ENCODE data around the gene SNED1.

Gene SNED1

GRCh38 chr2:241068942-241069810, 70.8 kb downstream of the SNED1 start:
- no peak for DNase-seq

GRCh38 chr2:241069821-241070281, 71.4 kb downstream of the SNED1 start:
- DNase-seq: no peak

- no peak for DNase-seq
These were observed 71.9 kb downstream of the SNED1 start for GRCh38 chr2:241070361-241070760.

GRCh38 chr2:241070811-241071676, 72.6 kb downstream of the SNED1 start:
- no peak for DNase-seq

GRCh38 chr2:241071677-241072111, 73.3 kb downstream of the SNED1 start:
- DNase-seq: no peak

- no peak for DNase-seq
These were observed 73.7 kb downstream of the SNED1 start for GRCh38 chr2:241072151-241072550.

- DNase-seq: no peak
These were observed 74.2 kb downstream of the SNED1 start for GRCh38 chr2:241072553-241073165.

GRCh38 chr2:241073166-241074064, 75.0 kb downstream of the SNED1 start:
- no peak for DNase-seq

GRCh38 chr2:241074065-241074818, 75.8 kb downstream of the SNED1 start:
- no peak for DNase-seq

- DNase-seq: no peak
These were observed 76.6 kb downstream of the SNED1 start for GRCh38 chr2:241074901-241075540.

GRCh38 chr2:241080405-241081189, 82.2 kb downstream of the SNED1 start:
- DNase-seq: no peak

- no peak for DNase-seq
These were observed 82.8 kb downstream of the SNED1 start for GRCh38 chr2:241081190-241081642.

GRCh38 chr2:241081643-241082340, 83.4 kb downstream of the SNED1 start:
- no peak for DNase-seq

GRCh38 chr2:241082341-241083090, 84.1 kb downstream of the SNED1 start:
- no peak for DNase-seq

GRCh38 chr2:241083091-241083415, 84.6 kb downstream of the SNED1 start:
- no peak for DNase-seq

- no peak for DNase-seq
These were observed 86.5 kb downstream of the SNED1 start for GRCh38 chr2:241084856-241085444.

- no peak for DNase-seq
These were observed 89.2 kb downstream of the SNED1 start for GRCh38 chr2:241087420-241088268.
